DMS79 (cell line): ENCODE measurements around the gene MGAT4B.

Experiments
- DNase-seq: peaks from one replicate; lab custom pipeline; 2025; lab: John Stamatoyannopoulos, UW

MGAT4B gene

GRCh38 chr5:179825655-179826182 is 19.1 kb upstream of the MGAT4B start:
- DNase-seq: no peak

- no peak for DNase-seq
Measured at GRCh38 chr5:179824745-179825112, 18.1 kb upstream of the MGAT4B start.

GRCh38 chr5:179823937-179824744 is 17.5 kb upstream of the MGAT4B start:
- no peak for DNase-seq

- no peak for DNase-seq
Measured at GRCh38 chr5:179822444-179822990, 15.9 kb upstream of the MGAT4B start.

- DNase-seq: no peak
Measured at GRCh38 chr5:179822059-179822432, 15.4 kb upstream of the MGAT4B start.

GRCh38 chr5:179821298-179822058 is 14.8 kb upstream of the MGAT4B start:
- DNase-seq: peak; percentile 86

- DNase-seq: peak; percentile 31
Measured at GRCh38 chr5:179820483-179821297, 14.0 kb upstream of the MGAT4B start, which contains the start of gene SQSTM1. Gene SQSTM1, plus strand, starts transcription at chr5:179820905. Its CDS starts 32 bp downstream, at chr5:179820937.

GRCh38 chr5:179820127-179820482 is 13.4 kb upstream of the MGAT4B start:
- DNase-seq: no peak

GRCh38 chr5:179819296-179820126 is 12.8 kb upstream of the MGAT4B start:
- peak; percentile 38 for DNase-seq

- DNase-seq: peak; percentile 59
Measured at GRCh38 chr5:179818746-179819295, 12.2 kb upstream of the MGAT4B start.

GRCh38 chr5:179817890-179818745 is 11.5 kb upstream of the MGAT4B start:
- no peak for DNase-seq

- no peak for DNase-seq
Measured at GRCh38 chr5:179817470-179817840, 10.8 kb upstream of the MGAT4B start.

- DNase-seq: no peak
Measured at GRCh38 chr5:179816796-179817469, 10.3 kb upstream of the MGAT4B start.

GRCh38 chr5:179816401-179816795 is 9.7 kb upstream of the MGAT4B start:
- no peak for DNase-seq

GRCh38 chr5:179815491-179816249 is 9.0 kb upstream of the MGAT4B start:
- no peak for DNase-seq

- no peak for DNase-seq
Measured at GRCh38 chr5:179814090-179814489, 7.4 kb upstream of the MGAT4B start.

GRCh38 chr5:179812997-179813607 is 6.4 kb upstream of the MGAT4B start:
- DNase-seq: no peak
